ENCODE measurements around the gene IDH3B. TPM values are rescaled to one million over a fixed set of nuclear protein-coding genes. Genes with fewer than 3 reads are reported as not detected.

The IDH3B gene
- total and polyA plus RNA-seq, 9 of the 15 experiments (the other 6 are each of a cell fraction or from before 2014, with no cell fraction given) = 91.7 to 224 (median 155) TPM

GRCh38 chr20:2663887-2664719 is at the start of gene IDH3B (continued):
- TF ChIP-seq ARID3A (IDR thresholded peaks at IDR 0.05; ENCODE audit: borderline replicate concordance, low read depth, low read length) (no peak), C11orf30 (IDR thresholded peaks at IDR 0.05; ENCODE audit: low read depth) (peak; percentile 100), TEAD1 (CRISPR knock-in tag; IDR thresholded peaks at IDR 0.05) (peak in 1 of 2 experiments; percentile 93; a peak in 2 of 4 replicates), ETV5 (CRISPR knock-in tag; IDR thresholded peaks at IDR 0.05; ENCODE audit: low read depth) (peak; percentile 94), SREBF1 (IDR thresholded peaks at IDR 0.05; ENCODE audit: borderline replicate concordance, low read depth, low read length) (peak; percentile 55; the same call in 1 of the 2 replicates), EP300 (IDR thresholded peaks at IDR 0.05; ENCODE audit: low read length) (peak; percentile 25), GTF2F1 (IDR thresholded peaks at IDR 0.05; ENCODE audit: low read depth, low read length) (no peak; the same call in 1 of the 2 replicates)

GRCh38 chr20:2713285-2713684 is 49.3 kb upstream of the IDH3B start:
- no peak overlapping the region for H3K4me2 ChIP-seq (ENCODE audit: insufficient read depth, low read length)
- H3K36me3 ChIP-seq (ENCODE audit: control insufficient read depth, insufficient read depth, low read length) = no peaks in the 10 kb centered on the region
- ATAC-seq = peak; percentile 65; the same call in 1 of the 3 replicates
- peak in 3 of 4 experiments; percentile 23 to 31 (median 24) for DNase-seq (ENCODE audit: extremely low read depth in 1 of 4, low spot score in 3 of 4)
- H2AFZ ChIP-seq (ENCODE audit: low read depth, low read length) = no peak overlapping the region
- H3K27ac ChIP-seq (ENCODE audit: extremely low read depth, low read depth, low read length) = no peak overlapping the region
- intact Hi-C loops (cut with micrococcal nuclease) (loop anchor here (1.0 to 2.0 kb wide), 2 partner anchors 30 to 139 kb away; no protein-coding TSS in a partner anchor), in situ Hi-C loops (cut with MboI) (no loop called here)
- H3K4me1 ChIP-seq (replicated peaks in 1 of 2; ENCODE audit: control insufficient read depth in 2 of 2, insufficient read depth in 2 of 2, low read length in 2 of 2) = no peaks in the 10 kb centered on the region
- no TSS peak for BruUV-seq (replicated peaks)
- WGBS (ENCODE audit: insufficient coverage, low coverage, missing lambda C conversion rate) = 0% methylated on average over 2 of the region's 3 CpGs
- H3K9ac ChIP-seq (ENCODE audit: insufficient read depth in 1 of 2, low read depth in 2 of 2, low read length in 2 of 2) = no peak overlapping the region
- ChIA-PET POLR2A (no interaction called here), CTCF (ENCODE audit: low intra/inter-chr PET ratio) (interaction anchor here (0.6 to 1.1 kb wide), 2 partner anchors 30 to 37 kb away, joined by 3 to 5 read pairs; no protein-coding TSS in a partner anchor)
- FAIRE-seq = no peak
- no peak overlapping the region for H3K4me3 ChIP-seq
- H4K20me1 ChIP-seq (replicated peaks; ENCODE audit: control insufficient read depth, insufficient read depth, low read length) = no peaks in the 10 kb centered on the region
- H3K27me3 ChIP-seq (ENCODE audit: control insufficient read depth in 2 of 2, insufficient read depth in 2 of 2, low read length in 2 of 2) = peaks cover 2 to 9% of the 10 kb centered on the region in 2 experiments; a peak in 2 of 5 replicates
- no peaks in the 10 kb centered on the region for H3K9me1 ChIP-seq (ENCODE audit: control insufficient read depth, insufficient read depth, low read length)
- no peaks in the 10 kb centered on the region for H3K9me3 ChIP-seq (replicated peaks; ENCODE audit: control insufficient read depth, insufficient read depth, low read depth, low read length)
- H3K79me2 ChIP-seq (ENCODE audit: control insufficient read depth, insufficient read depth, low read length) = no peaks in the 10 kb centered on the region
- TF ChIP-seq ESRRA (IDR thresholded peaks at IDR 0.05; ENCODE audit: borderline replicate concordance, low read depth) (peak; percentile 45; the same call in 1 of the 2 replicates), EGR1 (conservative IDR thresholded peaks at IDR 0.05) (no peak), PYGO2 (tag; IDR thresholded peaks at IDR 0.05) (no peak), RAD51 (IDR thresholded peaks at IDR 0.05; ENCODE audit: borderline replicate concordance, low read depth) (peak; percentile 25; the same call in 1 of the 2 replicates), TOE1 (IDR thresholded peaks at IDR 0.05; ENCODE audit: borderline replicate concordance) (peak; percentile 70; the same call in 1 of the 2 replicates), TOE1 (CRISPR knock-in tag; IDR thresholded peaks at IDR 0.05; ENCODE audit: borderline replicate concordance, low read depth) (no peak), TFE3 (CRISPR knock-in tag; IDR thresholded peaks at IDR 0.05) (peak; percentile 63), TRIM25 (IDR thresholded peaks at IDR 0.05; ENCODE audit: borderline replicate concordance) (no peak)

All from K562 (cell line).